ENCODE results near the gene TNK1.
"Not testable (repeated sequence)": the region's sequence is repeated elsewhere in the genome, so short reads cannot be mapped to it uniquely, and the experiment has no call there.

TNK1 gene

DNA sequence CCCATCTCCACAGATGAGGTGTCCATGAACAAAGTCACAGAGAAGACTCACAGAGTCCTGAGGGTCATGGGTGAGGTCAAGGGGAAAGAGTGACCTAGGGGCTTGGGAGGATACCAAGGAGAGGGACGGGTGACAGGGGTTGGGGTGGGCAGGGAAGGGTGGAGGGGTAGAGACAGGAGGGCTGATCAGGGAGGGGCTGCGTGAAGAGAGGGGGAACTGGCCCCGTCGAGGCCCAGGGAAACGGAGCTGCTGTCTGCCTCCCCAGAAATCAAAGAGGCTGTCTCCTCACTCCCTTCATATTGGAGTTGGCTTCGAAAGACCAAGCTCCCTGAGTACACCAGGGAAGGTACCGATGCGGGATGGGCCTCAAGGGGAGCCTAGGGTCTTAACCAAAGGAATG lies 25.3 kb upstream of the TNK1 start:
- DNase-seq: no peak

DNA sequence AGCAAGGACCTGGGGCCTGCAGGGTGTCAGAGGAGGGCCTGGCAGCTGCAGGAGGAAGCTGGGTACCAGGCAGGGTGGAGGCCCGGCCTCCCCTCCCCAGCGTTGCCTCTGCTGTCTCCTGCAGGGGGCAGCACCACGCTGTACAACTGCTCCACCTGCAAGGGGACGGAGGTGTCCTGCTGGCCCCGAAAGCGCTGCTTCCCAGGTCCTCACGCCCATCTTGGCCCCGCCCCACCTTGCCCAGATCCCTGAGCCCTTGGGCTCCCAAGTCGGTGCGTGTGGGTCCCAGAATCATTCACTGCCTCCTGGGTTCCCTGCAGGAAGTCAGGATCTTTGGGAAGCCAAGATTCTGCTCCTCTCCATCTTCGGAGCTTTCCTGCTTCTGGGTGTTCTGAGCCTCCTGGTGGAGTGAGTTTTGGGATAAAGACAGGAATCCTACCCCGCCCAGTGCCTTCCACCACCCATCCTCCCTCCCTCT lies 24.8 kb upstream of the TNK1 start:
- peak in 1 of 2 experiments; percentile 57 for DNase-seq

DNA sequence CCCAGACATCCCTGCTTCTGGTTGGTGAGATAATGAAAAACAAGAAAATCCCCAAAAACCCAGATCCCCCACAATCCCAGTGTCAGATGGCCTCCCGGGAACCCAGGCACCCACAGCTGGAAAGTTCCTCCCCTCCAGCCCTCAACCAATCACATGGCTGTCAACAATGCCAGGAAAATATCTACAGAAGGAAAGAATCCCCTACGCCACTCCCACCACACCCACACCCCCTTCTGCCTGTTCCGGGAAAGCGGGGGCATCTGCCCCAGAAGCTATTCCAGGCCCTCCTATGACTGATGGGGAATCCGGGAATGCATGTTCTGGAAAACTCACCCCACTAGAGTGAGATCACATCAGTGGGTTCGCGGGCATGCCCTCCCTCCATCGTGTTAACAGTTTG lies 24.1 kb upstream of the TNK1 start:
- DNase-seq: no peak

DNA sequence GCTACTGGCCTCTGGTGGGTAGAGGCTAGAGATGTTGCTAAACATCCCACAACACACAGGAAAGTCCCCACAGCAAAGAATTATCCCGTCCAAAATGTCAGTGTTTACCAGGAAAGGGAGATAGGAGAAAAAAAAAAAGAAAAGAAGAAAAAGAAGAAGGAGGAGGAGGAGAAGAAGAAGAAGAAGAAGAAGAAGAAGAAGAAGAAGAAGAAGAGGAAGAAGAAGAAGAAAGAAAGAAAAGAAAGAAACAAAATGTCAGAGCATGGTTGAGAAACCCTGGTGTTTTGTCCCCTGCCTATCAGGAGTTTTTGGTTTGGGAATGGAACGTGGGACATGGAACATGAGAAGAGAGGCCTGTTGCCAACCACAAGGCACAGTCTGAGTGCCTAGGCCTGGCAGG lies 23.5 kb upstream of the TNK1 start:
- no peak for DNase-seq

DNA sequence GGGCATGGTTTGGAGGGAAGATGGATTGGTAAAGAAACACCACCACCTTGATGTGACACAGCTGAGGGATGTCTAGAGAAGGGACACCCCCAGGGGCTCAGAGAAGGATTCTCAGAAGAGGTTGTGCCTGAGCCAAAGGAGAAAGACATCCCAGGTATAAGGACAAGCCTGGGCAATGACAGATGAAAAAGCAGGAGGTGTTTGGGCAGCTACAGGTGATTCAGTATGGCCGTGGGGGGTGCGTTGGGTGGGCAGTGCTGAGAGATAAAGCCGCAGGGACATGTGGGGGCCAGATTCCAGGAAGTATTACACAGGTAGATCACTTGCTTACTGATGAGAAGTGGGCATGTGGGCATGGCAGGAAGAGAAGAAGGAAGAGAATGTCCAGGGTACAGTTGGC lies 19.0 kb upstream of the TNK1 start:
- DNase-seq: no peak

DNA sequence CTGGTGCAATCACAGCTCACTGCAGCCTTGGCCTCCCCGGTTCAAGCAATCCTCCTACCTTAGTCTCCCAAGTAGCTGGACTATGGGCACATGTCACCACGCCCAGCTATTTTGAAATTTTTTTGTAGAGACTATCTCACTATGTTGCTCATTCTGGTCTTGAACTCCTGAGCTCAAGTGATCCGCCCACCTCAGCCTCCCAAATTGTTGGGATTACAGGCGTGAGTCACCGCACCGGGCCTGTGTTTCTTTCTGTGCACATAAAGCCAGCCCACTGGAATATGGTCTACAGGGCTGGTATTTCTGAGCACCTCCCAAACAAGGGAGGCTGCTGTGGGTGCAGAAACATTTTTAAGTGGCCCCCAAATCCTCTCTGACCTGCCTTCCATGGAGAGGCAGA lies 17.6 kb upstream of the TNK1 start:
- DNase-seq: no peak

DNA sequence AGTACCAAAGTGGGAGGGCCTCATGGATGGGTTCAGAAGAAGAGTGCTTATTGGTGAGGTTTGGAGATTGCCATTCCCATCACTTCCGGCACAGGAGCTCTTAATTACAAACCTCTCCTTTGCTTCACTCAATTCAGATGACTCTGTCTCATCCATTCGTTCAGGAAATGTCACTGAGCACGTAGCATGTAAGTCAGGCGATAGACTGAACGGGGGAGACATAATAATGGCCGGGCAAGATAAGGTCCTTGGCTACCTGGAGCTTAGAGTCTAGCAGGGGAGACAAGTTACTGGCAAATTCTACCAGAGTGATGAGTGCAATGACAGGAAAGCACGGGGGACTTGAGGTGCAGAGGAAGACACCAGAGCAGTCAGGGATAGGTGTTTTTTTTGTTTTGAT lies 14.9 kb upstream of the TNK1 start:
- DNase-seq: not testable (repeated sequence)

DNA sequence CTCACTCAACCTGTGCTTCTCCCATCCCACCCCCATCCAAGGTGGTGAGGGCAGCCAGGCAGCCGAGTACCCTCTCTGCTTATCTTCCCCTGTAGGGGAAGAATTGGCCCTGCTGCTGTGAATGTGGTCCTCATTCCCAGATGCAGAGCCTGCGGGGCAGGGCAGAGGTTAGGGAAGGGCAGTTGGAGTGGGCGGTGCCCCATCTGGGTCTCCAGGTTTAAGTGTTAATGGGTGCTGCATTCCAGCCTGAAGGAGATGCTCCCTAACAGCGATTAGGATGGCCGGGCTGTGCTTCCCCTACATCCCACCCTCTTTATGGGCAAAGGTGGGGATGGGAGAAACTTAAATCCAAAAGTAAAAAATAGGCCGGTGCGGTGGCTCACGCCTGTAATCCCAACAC lies 13.8 kb upstream of the TNK1 start:
- DNase-seq: no peak

DNA sequence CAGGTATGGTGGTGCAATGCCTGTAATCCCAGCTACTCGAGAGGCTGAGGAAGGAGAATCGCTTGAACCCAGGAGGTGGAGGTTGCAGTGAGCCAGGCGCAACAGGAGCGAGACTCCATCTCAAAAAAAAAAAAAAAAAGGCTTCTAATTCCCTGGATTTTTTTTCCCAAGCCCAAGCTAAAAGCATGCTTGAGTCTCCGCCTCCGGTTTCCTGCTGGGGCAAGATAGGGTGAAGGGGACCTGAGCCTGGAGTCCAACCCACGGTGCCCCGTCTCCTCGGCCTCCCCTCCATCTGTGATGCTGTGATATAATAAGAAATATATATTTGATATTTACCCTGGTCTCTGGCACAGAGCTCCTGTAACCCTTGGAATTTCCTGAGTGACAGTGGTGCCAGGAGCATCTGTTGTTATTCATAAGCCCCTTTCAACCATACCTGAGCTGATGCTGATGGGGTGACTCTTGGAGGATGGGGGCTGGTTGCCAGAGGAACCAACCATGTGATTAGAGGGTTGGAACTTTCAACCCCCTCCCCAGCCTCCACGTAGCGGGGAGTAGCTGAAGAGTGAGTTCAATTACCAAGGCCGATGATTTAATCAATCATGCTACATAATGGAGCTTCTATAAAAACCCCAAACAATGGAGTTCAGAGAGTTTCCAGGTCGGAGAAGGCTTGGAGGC lies 12.8 kb upstream of the TNK1 start:
- no peak for DNase-seq

DNA sequence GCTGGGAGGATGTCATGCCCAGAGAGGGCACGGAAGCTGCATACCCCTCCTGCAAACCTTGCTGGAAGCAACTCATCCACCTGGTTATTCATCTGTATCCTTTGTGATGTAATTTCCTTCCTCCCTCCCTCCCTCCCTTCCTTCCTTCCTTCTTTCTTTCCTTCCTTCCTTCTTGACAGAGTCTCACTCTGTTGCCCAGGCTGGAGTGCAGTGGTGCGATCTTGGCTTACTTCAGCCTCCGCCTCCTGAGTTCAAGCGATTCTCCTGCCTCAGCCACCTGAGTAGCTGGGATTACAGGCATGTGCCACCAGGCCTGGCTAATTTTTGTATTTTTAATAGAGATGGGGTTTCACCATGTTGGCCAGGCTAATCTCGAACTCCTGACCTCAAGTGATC lies 12.3 kb upstream of the TNK1 start:
- DNase-seq: not testable (repeated sequence)

DNA sequence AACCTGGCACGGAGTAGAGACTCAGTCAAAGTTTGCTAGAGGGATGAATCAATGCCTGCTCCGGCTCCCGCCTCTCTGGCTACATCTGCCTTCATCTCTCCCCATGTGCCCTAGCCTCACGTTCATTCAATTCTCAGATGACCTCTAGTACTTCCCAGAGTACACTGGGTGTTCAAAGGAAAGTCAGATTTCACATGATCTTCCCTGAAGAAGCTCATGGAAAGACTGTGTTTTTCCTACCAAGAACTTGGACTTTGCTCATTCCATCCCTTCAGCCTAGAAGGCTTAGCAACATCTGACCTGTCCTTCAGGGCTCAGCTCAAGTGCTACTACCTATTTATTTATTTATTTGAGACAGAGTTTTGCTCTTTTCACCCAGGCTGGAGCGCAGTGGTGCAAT lies 11.1 kb upstream of the TNK1 start:
- no peak for DNase-seq

DNA sequence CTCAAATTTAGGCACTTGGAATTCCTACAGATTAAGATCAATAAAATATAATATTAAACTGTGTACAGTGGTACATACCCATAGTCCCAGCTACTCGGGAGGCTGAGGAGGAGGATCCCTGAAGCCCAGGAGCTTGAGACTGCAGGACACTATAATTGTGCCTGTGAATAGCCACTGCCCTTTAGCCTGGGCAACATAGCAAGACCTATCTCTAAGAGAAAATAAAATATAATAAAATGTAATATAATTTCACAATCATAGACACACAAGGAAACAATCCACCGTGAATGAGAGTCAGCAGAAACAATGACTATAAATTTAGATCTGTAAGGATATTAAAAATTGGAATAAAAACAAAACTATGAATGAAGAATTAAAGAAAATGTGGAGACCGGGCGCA lies 10.0 kb upstream of the TNK1 start:
- no peak for DNase-seq

DNA sequence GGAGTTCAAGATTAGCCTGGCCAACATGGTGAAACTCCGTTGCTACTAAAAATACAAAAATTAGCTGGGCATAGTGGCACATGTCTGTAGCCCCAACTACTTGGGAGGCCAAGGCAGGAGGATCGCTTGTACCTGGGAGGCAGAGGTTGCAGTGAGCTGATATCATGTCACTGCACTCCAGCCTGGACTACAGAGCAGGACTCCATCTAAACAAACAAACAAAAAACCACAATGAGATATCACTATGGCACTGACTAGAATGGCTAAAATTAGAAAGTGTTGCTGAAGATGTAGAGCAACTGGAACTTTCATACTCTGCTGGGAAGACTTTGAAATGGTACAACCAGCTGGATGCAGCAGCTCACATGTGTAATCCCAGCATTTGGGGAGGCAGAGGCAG lies 6.5 kb upstream of the TNK1 start:
- no peak for DNase-seq

DNA sequence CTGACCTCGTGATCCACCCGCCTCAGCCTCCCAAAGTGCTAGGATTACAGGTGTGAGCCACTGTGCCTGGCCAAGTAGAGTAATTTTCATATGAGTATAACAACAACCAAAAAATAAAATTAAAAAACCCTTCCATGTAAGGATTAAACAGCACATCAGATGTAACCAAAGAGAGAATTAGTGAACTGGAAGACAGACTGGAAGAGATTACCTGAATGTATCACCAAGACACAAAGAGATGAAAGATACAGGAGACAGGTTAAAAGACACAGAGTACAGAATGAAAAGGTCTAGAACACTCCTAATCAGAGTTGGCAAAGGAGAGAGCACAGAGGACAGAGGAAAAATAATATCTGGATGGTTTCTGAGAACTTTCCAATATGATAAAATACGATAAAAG lies 1.8 kb upstream of the TNK1 start:
- no peak for DNase-seq

DNA sequence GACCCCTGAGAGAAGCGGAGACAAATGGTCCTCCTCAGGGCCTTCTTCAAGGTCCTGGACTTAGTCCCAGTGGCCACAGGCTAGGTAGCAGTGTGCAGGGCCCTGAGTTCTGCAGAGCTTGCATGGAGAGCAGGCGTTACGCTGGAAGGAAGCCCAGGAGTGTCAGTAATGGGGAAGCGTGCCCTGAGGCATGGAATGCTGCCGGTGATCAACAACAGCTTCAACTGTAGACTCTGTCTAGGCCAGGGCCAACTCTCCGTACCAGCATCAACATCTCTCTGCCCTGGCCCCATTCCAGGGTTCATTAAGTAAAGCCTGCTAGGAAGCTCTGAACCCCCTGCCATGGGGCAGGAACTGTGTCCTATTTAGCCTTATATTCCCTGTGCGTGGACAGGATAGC lies 568 bp upstream of the TNK1 start:
- no peak for DNase-seq

DNA sequence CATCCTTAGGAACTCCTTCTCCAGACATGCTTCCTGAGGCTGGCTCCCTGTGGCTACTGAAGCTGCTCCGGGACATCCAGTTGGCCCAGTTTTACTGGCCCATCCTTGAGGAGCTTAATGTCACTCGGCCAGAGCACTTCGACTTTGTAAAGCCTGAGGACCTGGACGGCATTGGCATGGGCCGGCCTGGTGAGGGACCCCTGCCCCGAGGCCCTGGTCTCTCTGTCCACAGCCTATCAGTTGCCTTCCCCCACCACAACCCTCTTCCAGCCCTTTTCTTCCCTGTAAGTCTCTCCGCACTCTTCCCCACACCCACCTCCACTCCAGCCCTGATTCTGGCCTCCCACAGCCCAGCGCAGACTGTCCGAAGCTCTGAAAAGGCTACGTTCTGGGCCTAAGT lies 2.0 kb downstream of the TNK1 start:
- no peak for DNase-seq

DNA sequence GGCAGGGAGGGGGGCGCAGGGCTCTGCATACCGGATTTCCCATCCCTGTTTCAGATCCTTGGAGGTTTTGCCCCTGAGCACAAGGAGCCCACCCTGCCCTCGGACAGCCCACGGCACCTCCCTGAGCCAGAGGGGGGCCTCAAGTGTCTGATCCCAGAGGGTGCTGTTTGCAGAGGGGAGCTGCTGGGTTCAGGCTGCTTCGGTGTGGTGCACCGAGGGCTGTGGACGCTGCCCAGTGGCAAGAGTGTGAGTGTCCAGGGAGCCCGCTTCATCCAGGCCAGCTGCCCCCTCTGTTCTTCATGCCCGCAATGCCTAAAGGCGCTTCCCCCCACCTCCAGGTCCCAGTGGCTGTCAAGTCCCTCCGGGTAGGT lies 2.5 kb downstream of the TNK1 start:
- no peak for DNase-seq

DNA sequence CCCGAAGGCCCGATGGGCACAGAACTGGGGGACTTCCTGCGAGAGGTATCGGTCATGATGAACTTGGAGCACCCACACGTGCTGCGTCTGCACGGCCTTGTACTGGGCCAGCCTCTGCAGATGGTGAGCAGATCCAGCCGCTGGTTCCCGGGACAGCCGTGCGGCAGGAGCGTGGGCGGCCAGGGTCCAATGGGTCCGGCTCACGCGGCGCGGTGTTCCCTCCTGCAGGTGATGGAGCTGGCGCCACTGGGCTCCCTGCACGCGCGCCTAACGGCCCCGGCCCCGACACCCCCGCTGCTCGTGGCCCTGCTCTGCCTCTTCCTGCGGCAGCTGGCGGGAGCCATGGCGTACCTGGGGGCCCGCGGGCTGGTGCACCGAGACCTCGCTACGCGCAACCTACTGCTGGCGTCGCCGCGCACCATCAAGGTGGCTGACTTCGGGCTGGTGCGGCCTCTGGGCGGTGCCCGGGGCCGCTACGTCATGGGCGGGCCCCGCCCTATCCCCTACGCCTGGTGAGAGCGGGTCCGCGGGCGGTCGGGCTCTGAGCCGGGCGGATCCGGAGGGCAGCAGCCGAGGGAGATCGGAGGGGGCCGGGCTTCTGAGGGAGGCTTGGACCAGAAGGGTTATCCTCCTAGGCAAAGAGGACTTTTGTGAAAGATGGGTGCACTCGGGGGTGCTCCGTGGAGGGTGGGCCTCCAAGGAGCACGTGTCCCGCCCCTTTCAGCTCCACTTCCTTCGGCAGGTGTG lies 3.0 kb downstream of the TNK1 start:
- no peak for DNase-seq

DNA sequence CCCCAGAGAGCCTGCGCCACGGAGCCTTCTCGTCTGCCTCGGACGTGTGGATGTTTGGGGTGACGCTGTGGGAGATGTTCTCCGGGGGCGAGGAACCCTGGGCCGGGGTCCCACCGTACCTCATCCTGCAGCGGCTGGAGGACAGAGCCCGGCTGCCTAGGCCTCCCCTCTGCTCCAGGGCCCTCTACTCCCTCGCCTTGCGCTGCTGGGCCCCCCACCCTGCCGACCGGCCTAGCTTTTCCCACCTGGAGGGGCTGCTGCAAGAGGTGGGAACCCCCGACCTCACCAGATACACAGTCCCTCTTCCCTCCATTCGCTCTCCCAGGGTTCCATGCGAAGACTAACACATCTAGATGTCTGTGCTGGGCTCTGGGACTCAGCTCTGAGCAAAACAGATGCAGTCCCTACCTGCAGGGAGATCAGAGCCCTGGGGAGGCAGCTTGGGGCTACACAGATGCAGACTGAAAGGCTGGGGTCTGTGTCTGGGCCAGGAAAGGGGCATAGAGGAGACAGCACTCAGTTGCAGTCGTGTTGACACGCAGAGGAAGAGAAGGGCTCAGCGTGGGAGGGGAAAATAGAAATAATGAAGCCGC lies 3.7 kb downstream of the TNK1 start:
- DNase-seq: no peak

DNA sequence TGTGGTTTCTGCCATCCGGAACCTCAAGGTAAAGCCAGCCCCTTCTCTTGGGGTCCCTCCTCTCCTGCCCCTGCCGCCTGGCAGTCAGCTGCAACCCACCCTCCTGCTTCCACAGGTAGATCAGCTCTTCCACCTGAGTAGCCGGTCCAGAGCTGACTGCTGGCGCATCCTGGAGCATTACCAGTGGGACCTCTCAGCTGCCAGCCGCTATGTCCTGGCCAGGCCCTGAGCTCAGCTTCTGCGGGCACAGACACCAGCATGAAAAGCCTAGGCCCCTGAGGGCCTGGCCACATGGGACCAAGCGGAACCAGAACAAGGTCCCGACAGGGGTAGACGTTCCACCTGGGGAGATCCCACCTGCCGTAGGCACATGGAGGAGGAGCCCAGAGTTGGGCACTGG lies 8.0 kb downstream of the TNK1 start:
- no peak for DNase-seq

DNA sequence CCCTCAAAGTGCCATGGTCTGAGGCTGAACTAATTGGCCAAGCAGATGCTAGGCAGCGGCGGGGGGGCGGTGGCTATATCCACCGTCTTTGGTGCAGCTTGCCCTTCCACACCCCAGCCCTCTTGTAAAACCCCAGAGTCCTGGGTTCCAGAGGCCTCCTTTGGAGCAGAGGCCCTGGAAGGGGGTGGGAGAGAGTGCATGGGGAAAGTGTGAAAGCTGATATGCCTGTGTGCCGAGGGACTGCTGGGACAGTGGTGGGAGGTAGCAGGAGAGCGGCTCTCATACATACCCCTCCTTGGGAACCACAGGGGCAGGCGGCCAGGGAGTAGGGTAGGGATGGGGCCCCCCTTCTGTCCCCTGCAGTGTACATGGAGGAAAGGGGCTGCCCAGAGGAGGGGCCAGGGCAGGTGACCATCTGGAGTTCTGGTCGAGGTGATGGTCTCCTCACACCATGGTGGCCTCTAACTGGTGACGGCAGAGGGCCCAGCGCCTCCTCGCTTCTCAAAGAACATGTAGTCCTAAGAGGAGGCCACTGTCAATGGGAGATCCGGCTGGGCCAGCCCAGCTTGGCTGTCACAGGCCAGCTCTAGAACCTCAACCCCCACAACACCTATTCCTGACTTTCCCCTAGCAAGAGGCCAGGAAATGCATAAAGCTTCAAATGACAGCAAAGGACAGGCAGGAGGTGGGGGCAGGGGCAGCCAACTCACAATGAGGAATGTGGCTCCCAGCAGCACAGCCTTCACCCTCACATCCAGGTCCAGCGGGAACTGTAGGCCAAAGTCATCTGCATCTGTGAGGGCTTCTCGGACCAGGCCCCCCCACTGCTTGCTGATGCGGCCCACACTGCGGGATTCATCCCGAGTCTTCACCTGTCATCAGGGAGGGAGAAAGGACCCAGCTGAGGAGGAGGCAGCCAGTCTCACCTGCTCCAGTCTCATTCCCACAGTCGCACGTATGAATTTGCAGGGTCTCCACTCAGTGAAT lies 9.3 kb downstream of the TNK1 start:
- no peak for DNase-seq

DNA sequence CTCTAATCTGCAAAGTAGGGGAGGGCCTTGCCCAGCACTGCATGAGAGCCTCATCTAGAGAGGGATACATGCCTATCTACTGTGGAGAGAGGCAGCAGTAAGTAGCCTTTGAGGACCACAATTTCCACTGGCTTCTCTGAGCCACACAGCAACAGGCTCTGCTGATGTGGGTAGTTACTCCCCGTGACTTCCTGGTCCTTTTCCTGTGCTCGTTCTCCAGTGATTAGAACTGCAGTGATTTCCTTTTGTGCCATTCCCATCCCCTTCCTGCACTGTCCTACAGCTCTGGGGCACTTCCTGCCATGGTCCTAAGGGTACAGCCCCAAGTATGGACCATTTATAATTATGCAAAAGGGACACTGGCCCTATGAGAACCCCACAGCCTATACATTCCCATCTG lies 10.4 kb downstream of the TNK1 start:
- no peak for DNase-seq
